NCI-H1930 (cell line): ENCODE results near the gene DNAJC17.

Experiments
- DNase-seq, 2 experiments: peaks; one replicate each; lab custom pipeline; 2025; lab: John Stamatoyannopoulos, UW

DNAJC17 gene

DNA sequence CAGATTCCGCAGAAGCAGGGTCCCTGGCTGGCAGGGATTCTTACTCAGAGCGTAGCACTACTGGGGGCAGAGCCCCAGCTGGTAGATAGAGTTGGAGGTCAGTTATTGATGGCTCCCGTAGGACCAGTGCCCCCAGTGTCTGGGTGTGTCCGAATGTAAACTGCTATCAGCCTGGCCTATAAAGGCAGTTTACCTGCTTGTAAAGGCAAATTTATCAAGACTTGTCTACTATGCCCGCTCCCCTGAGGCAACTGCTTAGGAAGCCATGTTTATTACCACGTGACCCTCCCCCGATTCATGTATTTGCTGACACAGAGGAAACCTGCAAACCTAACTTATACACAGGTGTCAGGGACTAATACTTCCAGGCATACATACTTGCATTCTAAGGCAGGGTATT lies 21.8 kb upstream of the DNAJC17 start:
- no peak for DNase-seq

DNA sequence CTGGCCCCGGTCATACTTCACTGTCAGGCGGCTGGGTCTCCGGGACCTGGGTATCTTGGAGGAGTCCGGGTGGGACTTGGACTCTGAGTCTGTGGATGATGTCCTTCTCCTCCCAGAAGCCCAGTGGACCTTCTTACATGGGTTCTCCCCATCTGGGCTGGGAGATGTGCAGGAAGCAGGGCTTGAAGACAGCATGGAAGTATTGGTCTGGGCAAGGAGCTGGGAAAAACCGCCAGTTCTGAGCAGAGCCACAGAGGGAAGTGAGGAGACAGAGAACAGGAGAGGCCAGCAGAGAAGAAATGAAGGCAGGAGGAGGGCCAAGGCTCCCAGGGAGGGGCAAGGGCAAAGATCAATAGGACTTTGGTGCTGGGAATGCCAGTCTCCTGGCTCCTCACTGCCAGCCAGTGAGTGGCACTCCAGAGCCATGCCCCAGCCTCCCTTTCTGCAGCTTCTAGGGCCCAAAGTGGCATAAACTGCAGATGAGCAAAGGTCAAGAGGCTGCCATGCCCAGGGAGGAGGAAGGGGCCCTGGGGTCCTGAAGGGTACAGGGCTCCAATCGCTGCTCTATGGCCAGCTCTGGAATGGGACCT lies 21.3 kb upstream of the DNAJC17 start, which contains the start of gene PPP1R14D:
Gene PPP1R14D (minus strand): TSS at position 262 of the 590 bp plus-strand sequence. CDS start 67 bp downstream, at position 195.
- no peak for DNase-seq

DNA sequence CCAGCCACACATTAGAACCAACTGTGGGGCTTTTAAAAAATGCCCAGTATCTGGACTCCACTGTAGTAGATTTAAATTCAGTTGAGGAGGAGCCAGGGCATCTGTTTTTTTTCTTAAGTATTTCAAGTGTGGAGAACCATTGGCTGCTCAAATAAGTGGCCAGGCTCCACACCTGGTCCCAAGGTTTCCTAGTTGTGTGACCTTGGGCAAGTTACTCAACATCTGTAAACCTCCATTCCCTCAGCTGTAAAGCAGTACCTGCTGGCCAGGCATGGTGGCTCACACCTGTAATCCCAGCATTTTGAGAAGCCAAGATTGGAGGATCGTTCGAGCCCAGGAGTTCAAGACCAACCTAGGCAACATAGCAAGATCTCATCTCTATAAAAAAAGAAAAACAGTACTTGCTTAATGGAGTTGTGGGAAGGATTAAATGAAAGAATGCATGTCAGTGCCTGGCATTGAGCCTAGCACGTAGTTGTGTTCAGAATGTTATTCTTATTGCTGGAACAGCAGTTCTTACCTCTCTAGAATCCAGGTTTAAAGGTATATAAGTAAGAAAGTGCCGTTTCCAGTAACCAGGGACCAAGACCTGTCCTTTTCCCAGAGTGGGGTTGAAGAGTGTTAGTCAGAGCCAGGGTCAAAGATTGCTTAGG lies 19.3 kb upstream of the DNAJC17 start:
- DNase-seq, result no peak

DNA sequence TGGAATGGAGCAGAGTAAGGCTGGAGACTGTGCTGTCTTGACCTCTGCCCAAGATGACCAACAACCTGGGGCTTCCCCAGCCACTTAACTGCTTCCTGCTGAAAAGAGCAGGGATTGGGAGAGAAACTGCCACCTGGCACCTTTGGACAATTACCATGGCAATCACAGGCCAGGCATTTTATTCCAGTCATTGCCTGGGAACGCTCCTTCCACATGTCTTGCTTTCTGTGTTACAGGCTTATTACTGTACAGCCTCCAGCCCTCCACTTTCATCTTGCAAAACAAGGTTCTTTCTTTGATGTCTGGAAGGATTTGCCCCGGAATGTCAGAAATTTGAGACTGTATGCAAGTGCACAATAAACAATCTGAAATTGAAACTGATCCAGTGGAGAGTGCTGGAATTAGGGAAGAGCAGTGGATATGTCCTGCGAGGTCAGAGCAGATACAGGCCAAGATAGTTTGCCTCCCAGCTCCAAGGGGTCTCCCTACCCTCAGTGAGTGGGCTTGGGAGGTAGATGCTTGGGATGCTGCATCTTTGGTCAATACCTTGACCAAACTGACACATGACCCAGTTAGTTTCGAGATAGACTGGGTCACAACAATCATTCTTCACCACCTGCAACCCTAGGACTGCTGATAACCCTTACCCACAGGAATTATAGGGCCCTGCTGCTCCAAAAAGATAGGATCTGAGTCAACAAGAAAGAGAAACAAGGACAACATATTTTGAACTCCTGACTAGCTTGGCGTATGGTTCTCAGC lies 18.6 kb upstream of the DNAJC17 start:
- DNase-seq, result no peak

DNA sequence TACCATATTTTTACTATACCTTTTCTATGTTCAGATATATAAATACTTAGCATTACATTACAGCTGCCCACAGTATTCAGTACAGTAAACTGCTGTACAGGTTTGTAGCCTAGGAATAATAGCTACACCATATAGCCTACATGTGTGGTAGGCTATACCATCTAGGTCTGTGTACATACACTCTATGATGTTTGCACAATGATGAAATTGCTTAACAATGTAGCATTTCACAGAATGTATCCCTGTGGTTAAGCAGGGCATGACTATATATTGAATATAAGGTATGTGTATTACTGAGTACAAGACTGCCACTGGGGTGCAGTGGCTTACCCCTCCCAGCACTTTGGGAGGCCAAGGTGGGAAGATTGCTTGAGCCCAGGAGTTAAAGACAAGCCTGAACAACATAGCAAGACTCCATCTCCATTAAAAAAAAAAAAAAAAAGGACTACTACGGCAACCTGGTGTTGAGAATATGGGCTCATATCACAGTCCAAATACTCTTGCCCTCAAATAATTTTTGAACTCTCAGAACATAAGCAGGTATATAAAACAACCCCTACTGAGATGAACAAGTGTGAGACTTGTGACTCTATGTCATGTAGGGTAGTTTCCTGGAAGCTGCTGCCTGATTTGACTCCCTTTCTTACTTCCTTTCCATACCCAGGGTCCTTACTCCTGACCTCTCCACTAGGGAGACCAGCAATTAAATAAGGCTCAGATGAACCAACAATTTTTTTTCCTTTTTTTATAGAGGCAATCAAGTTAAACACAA lies 16.5 kb upstream of the DNAJC17 start:
- DNase-seq, result no peak

DNA sequence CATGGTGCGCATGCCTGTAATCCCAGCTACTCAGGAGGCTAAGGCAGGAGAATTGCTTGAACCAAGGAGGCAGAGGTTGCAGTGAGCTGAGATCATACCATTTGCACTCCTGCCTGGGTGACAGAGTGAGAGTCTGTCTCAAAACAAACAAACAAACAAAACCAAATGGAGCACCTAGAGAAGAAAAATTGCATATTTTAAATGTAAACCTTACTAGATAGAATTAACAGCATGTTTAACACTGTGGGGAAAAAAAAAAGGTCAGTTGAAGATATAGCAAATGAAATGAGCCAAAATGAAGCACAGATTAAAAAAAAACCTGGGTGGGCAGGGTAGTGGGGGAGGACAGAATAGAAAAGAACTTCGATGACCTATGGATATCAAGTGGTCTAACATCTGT lies 13.9 kb upstream of the DNAJC17 start:
- no peak for DNase-seq

DNA sequence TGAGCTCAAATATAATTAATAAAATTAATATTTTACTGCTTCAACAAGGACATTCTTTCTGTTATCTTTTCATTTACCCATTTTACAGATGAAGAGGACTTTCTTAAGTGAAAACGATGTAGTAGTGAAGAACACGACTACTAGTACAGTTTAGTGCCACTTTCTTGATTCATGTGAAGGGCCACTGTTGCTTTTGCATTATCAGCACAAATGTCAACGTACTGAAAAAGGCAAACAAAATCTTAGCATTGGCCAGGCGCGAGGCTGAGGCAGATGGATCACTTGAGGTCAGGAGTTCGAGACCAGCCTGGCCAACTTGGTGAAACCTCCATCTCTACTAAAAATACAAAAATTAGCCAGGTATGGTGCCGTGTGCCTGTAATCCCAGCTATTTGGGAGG lies 11.8 kb upstream of the DNAJC17 start:
- DNase-seq, result no peak

DNA sequence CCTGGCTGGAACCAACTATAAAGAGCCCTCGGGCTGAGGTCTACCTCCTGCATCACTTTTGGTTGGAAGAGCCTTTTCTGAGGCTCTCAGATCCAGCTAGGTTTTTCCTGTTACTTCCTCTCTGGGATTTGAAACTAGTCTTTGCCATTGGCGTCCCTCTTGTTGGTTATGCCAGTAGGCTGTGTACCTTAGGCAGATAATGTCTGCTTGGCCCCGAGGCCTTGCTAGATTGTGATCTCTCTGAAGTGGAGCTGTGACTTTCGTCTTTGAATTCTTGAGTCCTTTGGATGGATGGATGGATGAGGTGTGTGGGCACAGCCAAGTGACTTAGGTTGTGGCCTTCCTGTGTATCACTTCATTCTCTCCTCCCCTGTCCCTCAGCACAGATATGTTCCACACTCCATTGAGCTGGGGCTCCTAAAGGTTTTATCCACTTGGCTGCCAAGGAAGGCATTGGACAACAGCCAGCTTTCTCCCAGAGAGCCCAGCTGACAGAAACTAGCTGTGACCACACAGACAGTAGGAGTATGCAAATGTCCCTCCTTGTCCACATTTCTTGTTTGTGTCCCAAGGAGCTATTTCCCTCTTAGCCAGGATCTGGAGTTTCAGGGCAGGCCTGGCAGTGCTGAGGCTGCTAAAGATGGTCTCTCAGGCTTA lies 7.9 kb upstream of the DNAJC17 start:
- no peak for DNase-seq

DNA sequence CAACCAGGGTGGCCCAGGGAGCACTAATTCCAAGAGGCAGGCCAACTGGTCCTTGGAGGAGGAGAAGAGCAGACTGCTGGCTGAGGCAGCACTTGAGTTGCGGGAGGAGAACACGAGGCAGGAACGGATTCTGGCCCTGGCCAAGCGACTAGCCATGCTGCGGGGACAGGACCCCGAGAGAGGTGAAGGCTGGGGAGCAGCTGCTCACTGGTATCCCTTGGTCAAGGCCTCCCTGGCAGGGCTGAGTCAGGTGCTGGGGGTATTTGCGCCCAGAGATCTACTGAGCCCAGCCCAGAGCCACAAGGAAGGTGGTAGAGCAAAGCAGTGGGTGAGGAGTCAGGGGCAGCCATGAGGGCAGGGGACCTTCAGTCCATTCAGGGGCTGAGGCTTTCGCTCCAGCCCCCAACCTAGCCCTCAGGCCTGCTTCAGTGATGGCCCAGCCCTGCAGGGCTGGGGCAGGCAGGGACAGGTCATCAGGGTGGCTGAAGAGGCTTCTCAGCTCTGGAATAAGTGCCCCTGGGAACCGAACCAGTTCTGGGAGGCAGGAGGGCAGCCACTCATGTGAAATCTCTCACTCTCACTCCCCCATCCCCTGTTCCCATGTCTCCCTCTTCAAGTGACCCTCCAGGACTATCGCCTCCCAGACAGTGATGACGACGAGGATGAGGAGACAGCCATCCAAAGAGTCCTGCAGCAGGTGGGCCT lies 5.6 kb upstream of the DNAJC17 start:
- no peak for DNase-seq

DNA sequence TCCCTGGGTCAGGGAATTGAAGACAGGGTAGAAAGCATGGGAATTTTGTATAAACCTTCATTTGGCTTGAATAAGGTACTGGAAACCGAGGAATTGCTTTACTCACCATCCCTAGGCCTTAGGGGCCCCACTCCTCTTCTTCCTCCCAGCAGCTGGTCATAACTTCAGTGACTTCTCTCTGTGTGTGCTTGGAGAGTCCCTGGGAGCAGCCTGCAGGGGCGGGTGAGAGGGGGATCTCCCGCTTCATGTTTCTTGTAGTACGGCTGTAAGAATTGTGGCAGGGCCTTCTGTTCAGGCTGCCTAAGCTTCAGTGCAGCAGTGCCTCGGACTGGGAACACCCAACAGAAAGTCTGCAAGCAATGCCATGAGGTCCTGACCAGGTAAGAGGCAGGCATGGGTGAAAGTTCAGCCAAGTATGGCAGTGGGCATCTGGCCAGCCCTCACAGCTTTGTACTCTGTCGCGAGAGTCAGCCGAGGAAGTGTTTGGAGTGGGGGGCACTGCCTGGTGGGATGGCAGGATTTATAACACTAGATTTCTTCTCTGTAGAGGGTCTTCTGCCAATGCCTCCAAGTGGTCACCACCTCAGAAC lies 1.7 kb upstream of the DNAJC17 start:
- DNase-seq, result no peak

DNA sequence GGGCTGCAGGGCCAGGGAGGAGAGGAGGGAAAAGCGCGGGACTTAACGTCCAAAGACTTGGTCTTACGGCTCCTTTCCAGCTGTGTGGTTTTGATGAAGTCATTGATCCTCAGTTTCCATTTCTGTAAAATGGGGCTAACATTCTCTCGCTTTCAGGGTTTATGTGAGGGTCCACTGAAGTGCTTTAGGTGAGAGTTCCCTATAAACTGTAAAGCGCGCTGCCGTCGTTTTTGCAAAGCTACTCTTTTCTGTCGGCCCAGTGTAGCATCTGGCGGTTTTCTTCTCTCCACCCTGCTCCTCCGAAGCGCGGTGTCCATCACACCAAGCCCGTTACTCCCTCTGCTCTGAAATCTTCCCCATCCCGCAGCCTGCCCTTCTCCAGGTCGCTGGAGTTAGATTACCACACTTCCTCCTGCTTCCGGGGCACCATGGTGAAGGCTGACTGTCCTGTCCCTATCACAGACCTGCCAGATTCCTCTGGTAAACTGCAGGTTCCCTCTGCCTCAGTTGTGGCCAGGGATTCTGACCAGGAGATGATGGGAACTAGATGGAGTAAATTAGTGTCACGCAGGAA lies 702 bp upstream of the DNAJC17 start:
- DNase-seq, result no peak

DNA sequence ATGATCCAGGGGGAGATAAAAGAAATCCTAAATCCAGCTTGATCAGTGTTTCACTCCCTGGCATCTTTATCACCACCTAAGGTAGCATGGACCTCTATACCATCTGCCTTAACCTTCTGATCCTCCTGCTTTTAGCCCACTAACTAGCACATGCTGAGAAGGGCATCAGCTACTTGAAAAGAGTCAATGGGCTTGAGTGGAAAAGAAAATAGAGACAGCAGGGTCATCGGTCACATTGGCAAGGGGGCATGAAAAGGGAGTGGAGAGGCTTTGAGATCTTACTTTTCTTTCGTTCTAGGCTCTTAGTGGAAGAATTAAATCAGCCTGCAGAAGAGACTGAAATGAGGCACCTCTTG lies 623 bp downstream of the DNAJC17 start:
- no peak for DNase-seq

DNA sequence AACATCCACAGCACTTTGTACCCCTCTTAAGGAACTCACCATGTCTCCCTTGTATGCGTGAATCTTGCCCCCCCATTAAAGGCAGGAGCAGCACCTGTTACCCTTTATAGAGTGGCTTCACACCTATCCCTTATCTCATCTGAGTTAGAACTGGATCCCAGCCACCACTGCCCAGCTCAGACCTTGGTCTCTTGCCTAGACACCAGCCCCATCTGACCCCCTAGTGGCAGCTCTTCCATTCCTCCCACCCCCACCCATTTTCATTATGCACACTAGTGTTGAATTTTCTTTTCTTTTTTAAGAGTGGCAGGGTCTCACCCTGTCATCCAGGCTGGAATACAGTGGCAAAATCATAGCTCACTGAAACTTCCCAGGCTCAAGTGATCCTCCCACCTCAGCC lies 3.6 kb downstream of the DNAJC17 start:
- DNase-seq, result no peak

DNA sequence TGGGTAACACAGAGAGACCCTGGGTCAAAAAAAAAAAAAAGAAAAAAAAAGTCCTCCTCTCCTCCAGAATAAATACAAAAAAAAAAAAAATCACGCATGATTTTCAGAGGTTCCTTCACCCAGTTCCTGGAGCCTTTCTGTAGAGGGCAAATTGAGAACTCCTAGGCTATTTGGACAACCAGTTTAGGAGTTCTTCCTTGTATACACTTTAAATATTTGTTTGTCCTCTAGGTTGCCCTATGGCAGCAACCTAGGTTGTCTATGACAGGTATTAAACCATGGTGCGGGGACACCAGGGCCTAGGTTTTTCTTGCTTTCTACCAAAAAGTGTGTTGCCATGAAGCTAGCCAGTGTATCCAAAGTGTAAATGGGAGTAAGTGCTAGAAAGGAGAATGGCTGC lies 4.2 kb downstream of the DNAJC17 start:
- no peak for DNase-seq

DNA sequence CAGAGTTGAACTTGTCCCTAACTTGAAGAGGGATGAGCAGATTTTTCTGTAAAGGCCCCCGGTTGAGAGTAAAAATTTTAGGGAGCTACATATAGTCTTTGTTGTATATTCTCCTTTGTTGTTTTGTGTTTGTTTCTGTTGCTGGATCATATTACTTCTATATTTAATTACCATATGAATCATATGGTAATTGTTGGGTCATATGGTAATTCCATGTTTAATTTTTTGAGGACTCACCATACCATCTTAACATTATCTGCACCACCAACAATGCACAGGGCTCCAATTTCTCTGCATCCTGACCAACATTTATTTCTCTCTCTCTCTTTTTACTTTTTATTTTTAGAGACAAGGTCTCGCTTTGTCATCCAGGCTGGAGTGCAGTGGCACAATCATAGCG lies 7.8 kb downstream of the DNAJC17 start:
- no peak for DNase-seq

DNA sequence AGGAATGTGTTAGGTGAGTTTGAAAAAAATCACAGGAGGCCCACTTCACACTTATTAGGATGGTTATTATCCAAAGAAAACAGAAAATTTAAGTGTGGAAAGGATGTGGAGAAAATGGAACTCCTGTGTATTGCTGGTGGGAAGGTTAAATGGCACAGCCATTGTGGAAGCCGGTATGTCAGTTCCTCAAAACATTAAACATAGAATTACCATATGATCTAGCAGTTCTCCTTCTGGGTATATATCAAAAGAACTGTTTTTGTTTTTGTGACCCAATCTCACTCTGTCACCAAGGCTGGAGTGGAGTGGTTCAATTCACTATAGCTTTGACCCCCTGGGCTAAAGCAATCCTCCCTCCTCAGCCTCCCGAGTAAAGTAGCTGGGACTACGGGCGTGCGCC lies 10.8 kb downstream of the DNAJC17 start:
- DNase-seq, result no peak

DNA sequence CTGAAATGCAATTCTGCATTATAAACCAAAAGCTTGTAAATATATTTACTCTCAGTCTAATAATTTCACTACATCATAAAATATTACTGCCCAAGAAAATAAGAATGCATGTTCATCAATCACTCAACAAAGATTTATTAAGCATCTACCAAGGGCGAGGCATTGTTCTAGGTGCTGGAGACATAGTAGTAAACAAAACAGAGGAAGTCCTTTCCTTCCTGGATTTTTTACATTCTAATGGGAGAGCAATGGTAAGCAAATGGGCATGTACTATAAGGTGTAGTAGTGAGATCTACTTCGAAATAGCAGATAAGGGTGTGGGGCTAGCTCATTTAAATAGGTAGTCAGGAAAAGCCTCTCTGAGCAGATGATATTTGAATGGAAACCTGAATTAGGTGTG lies 11.2 kb downstream of the DNAJC17 start:
- no peak for DNase-seq

DNA sequence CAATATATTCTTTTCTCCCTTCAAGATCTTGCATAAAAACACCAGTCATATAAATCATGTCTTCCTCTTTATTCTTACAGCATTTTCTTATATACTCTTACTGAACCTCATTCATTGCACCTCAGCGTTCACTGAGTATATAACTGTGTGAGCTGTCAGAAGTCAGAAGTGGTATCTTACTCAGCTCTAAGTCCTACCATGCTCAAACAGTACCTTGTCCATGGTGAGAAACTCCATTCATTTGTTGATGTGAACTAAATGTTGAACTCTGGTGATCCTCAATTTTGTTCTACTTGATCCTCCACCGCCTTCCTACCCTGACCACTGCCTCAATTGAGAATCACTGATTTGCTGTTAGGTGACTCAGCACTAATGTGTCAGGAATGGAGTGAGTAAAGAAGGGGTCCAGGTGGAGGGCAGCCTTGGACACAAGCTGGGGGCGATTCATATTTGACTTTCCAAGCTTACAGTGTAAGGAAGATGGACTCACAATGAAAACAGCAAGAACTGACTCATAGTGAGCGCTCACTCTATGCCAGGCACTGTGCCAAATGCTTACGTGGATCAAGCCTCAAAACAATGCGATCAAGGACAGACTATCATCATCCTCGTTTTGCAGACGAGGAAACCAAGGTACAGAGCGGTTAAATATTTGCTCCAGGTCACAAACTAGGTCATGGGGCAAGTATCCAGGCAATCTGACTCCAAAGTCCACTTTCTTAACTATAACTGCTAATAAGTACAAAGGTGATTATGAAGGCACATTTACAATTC lies 13.9 kb downstream of the DNAJC17 start:
- no peak for DNase-seq

DNA sequence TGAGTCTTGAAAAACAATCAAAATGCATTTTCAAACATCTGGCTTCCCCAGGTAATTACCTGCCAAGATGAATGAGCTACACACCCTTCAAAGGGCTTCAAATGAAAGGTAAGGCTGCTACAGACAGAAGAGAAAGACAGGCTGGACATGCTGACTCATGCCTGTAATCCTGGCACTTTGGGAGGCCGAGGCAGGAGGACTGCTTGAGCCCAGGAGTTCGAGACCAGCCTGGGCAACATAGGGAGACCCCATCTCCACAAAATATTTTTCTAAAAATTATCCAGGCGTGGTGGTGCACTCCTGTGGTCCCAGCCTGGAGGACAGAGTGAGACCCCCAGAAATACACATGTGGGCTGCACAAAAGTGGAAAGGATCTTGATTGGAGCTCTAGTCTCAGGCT lies 14.9 kb downstream of the DNAJC17 start:
- no peak for DNase-seq

DNA sequence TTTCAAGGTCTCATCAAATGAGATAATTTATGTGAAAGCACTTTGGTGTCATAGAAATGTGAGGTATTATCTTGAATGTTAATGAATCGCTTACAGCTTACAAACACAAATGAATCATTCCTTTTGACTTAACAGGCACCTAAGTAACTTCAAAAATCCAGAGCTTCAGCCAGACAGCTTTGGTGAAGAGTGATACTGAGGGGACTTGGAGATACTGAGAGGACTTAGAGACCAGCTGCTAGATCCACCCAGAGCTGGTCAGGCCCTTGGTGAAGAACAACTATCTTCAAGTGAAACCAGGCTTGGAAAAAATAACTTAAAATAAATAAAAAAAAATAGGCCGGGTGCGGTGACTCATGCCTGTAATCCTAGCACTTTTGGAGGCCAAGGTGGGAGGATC lies 16.6 kb downstream of the DNAJC17 start:
- DNase-seq, result no peak
